NCI-H1105 (cell line): ENCODE data around the gene C11orf71.

Experiments used
- DNase-seq: peaks from one replicate; lab custom pipeline; 2025; lab: John Stamatoyannopoulos, UW

The C11orf71 gene

DNA sequence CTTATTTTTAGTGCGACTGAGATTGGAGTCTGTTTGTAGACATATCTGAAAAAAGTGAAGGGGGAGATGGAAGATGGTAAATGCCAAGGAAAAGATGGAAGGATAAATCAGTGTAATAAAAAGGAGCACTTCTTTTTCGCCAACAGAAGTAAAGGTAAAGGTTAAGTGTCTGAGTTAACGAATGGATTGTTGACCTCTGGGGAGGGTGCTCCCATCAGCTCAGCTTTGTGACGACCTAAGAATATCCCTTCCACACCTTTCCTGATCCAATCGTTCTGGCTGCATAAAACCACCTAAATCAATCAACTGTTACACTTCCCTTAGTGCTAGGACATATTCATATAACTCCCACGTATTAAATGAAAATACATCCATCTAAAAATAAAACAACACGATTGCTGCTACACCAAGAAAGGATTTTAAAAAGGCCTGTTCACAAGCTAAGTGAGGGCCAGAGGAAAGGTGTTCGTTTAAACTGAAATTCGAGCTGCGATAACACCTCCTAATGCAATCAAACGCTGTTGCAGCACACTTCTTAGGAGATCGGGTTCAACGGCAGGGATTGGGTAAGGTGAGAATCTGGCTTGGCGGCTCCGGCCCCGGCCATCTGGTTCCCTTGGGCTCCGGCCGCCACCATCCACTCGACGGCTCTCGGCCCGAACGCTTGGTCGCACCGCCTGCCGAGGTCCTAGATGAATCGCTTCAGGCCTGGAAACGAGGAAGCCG lies 658 bp downstream of the C11orf71 start:
- peak; percentile 28 for DNase-seq

- DNase-seq = no peak
These were observed 1.9 kb downstream of the C11orf71 start for GRCh38 chr11:114398303-114398920.

- DNase-seq = no peak
These were observed 2.8 kb downstream of the C11orf71 start for GRCh38 chr11:114397349-114397982.

GRCh38 chr11:114396916-114397315 lies 3.4 kb downstream of the C11orf71 start:
- DNase-seq = no peak

GRCh38 chr11:114395736-114396135 lies 4.6 kb downstream of the C11orf71 start:
- no peak for DNase-seq

DNA sequence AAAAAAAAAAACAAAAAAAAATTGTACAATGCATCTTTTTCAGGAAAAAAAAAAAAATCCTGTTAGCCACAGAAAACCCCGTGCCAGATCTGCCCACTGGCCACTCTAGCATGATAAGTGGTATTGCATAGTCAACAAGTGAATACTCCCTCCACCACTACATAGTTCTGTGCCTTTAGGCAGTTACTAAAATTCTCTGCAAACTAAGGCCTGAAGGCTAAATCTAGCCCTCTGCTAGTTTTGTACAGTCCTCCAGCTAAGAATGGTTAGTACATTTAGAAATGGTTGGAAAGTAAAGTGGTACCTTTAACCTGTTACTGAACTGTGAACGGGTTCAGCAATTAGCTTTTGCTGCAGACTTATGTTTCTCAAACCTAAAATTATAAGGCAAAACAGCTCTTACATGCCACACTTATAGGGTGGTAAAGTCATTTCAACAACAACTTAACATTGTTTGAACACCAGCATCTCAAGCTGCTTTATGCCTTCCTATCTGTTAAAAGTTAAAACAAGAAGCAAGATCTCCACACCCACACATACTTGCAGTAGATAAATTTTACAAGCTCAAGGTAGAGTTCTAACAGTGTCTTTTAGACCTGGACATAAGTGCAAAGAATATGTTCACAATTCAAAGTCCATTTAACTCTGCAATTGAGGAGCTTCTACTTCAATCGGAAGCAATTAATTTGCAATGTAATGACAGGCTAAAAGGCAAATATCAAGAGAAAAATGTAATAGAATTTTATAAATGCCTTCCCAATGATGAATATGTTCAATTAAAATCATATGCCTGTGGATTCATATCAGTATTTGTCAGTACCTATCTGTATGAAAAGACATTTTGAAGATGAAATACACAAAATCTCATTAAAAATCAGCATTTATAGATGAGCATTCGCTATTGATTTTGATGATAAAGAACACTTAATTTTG lies 7.3 kb downstream of the C11orf71 start:
- DNase-seq = no peak

- no peak for DNase-seq
These were observed 13.8 kb downstream of the C11orf71 start for GRCh38 chr11:114386545-114386944.

DNA sequence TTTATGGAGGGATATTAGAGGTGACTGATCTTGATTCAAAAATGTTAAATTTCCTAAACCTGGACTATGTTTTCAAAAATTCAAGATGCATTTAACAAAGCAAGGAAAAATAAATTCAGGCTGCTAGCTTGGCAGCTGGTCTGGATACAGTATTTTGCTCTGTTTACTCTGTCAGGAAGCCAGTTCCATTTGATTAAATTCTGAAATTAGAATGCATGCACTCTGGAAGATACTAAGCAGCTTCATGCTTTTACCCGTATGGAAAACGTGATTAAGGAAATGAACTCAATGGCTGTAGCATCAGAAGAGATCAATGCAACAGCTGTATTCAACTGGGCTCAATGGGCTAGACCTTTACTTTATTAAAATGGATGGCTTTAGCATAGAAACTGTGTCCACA lies 14.2 kb downstream of the C11orf71 start:
- DNase-seq = no peak

GRCh38 chr11:114384487-114384886 lies 15.8 kb downstream of the C11orf71 start:
- no peak for DNase-seq

GRCh38 chr11:114382509-114382908 lies 17.8 kb downstream of the C11orf71 start:
- no peak for DNase-seq

- no peak for DNase-seq
These were observed 20.8 kb downstream of the C11orf71 start for GRCh38 chr11:114379394-114380069.

DNA sequence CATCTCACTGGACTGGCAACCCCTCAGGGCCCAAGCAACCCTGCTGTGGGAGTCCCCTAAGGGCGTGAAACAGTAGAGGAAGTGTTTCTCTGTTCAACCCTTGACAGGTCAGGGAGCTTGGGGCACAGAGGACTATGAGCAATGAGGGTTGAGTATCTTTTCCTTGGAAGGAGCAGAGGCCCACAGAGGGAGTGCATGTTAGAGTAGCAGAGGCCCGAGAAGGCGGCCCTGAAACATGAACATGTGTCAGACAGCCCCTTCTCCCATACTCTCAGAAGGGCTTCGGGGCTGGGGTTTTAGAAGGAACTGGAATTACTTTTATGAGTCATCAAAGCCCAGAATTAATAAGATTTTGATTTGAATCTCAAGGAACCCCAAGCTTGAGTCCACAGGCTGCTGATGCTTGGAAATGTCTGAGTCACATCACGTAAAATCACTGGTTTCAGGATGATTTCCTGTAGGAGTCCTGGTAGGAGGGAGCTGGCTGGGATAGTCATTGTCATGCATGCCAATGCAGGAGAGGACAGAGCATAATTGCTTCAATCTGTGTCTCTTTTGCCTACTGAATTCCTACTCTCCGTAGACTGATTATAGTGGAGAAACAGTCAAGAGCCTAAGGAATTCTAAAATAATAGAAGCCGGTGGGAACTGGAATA lies 22.6 kb downstream of the C11orf71 start:
- DNase-seq = no peak

- DNase-seq = no peak
These were observed 25.3 kb downstream of the C11orf71 start for GRCh38 chr11:114375052-114375451.

- DNase-seq = no peak
These were observed 31.2 kb downstream of the C11orf71 start for GRCh38 chr11:114368918-114369680.

GRCh38 chr11:114367244-114367957 lies 32.9 kb downstream of the C11orf71 start:
- DNase-seq = no peak

DNA sequence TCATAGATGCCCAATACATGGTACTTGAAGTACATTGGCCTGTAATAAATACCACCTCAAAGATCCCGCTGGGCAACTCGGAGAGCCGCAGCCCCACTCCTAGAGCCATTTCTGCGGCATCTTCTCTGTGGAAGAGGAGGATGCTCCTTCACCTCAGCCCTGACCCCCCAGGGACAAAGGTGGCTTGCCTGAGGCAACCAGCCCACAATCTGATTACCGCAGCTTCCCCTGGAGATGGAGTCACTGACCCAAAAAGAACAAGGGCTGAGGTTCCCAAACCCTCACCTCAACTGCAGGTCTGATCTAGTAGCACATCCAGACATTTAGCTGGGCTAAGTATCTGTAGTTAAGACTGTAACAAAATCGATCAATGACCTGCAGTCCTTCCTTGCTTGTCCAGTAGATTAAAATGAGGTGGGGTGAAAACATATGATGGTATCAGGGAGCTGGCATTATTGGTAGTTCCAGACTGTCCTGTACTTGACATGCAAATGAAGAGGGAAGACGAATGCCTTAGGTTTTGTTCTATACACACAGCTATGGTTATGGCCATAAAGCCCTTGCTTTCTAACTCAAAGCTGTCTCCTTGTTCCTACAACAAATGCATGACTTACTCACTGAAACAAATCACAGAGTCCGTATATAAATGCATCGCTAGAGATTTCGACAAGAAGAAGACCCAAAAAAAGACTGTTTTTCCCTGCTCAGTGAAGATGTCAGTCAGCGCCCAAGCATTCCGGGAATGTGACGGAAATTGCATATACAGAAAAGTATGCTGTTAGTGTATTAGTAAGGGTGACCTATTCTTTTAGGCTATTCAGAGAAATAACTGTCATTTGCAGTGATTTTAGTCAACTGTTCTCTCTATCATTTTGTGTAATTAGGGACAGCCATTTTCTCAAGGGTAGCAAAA lies 33.7 kb downstream of the C11orf71 start:
- DNase-seq = no peak

DNA sequence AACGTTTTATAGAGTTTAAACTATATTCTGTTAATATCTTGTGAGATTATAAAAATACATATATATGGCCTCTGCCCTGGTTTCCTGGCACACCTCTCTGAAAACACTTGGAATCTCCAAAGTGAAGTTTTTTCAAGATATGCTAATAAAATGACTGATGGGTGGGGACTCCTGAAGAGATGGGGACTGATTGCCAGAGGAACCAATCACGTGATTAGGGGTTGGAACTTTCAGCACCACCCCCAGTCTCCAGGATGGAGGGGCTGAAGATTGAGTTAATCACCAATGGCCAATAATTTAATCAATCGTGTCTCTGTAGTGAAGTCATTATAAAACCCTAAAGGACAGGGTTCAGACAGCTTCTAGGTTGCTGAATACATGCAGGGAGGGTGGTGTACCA lies 37.4 kb downstream of the C11orf71 start:
- no peak for DNase-seq

GRCh38 chr11:114362326-114362725 lies 38.0 kb downstream of the C11orf71 start:
- DNase-seq = no peak

DNA sequence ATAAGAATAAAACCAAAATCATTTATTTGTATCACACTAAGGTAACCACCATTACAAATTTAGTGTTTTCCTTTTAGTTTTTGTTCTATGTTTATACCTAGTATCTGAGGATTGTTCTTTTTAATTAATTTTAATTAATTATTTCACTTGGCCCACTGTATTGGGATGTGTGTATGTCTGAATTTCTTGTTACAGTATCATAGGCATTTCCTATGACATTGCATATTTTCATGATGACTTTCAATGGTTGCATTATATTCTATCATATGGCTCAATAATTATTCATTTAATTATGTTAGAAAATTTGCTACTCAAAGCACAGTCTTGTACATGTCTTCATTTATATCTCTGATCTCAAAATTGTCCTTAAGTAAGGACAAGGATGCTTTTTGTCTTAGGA lies 41.0 kb downstream of the C11orf71 start:
- DNase-seq = no peak
